MG63 (cell line): Measurements from ENCODE around the gene P2RY11. TPM values are rescaled to one million over a fixed set of nuclear protein-coding genes. Genes with fewer than 3 reads are reported as not detected.

ENCODE experiments used
- DNase-seq: peaks from one replicate; pipeline ENCODE4 v3.0.0-alpha.2; 2020
- H3K27me3 ChIP-seq: fragments of 250-450 bp; sonication (Bioruptor Pico); 2 replicates; pipeline ENCODE4 v1.5.1; 2020; ENCODE audit warnings: mild to moderate bottlenecking, moderate library complexity
- H3K36me3 ChIP-seq: fragments of 250-450 bp; sonication (Bioruptor Pico); 2 replicates; pipeline ENCODE4 v1.5.1; 2020; ENCODE audit warnings: mild to moderate bottlenecking, moderate library complexity
- H3K4me3 ChIP-seq: fragments of 250-450 bp; sonication (Bioruptor Pico); 2 replicates; pipeline ENCODE4 v1.5.1; 2020; ENCODE audit warnings: mild to moderate bottlenecking, moderate library complexity
- H3K9me3 ChIP-seq: fragments of 250-450 bp; sonication (Bioruptor Pico); 2 replicates; pipeline ENCODE4 v1.5.1; 2020; ENCODE audit warnings: mild to moderate bottlenecking, moderate library complexity
- total RNA-seq: library from RNA; depleted of rRNA; stranded (reverse); fragments of >200 nt; shearing (Covaris generic); gene quantifications from 2 replicates; pipeline ENCODE4 v1.2.3, GENCODE V29; 2014; ENCODE audit warnings: low replicate concordance

P2RY11 gene
- total RNA-seq, 1 experiment from 2014 or later, result 5.9 TPM

- H3K36me3 ChIP-seq, result peaks cover 62% of the 10 kb centered on the region
- DNase-seq, result no peak
- H3K4me3 ChIP-seq, result no peak overlapping the region
- no peaks in the 10 kb centered on the region for H3K27me3 ChIP-seq
- no peaks in the 10 kb centered on the region for H3K9me3 ChIP-seq
Observed at GRCh38 chr19:10116866-10117616, 5.5 kb downstream of the P2RY11 start.

- peaks cover 57% of the 10 kb centered on the region for H3K36me3 ChIP-seq
- H3K4me3 ChIP-seq, result peak overlapping the region; percentile 87
- H3K9me3 ChIP-seq, result no peaks in the 10 kb centered on the region
- peak; percentile 39 for DNase-seq
- H3K27me3 ChIP-seq, result no peaks in the 10 kb centered on the region
Observed at GRCh38 chr19:10118960-10119359, 7.5 kb downstream of the P2RY11 start.

GRCh38 chr19:10120538-10121189 is 9.2 kb downstream of the P2RY11 start:
- Histone ChIP-seq H3K9me3 (no peaks in the 10 kb centered on the region), H3K27me3 (no peaks in the 10 kb centered on the region), H3K4me3 (peak overlapping the region; percentile 87), H3K36me3 (peaks cover 56% of the 10 kb centered on the region)
- DNase-seq, result peak; percentile 87

- Histone ChIP-seq H3K27me3 (no peaks in the 10 kb centered on the region), H3K9me3 (no peaks in the 10 kb centered on the region), H3K4me3 (no peak overlapping the region), H3K36me3 (peaks cover 54% of the 10 kb centered on the region)
- peak; percentile 85 for DNase-seq
Observed at GRCh38 chr19:10122045-10122444, 10.6 kb downstream of the P2RY11 start.

DNA sequence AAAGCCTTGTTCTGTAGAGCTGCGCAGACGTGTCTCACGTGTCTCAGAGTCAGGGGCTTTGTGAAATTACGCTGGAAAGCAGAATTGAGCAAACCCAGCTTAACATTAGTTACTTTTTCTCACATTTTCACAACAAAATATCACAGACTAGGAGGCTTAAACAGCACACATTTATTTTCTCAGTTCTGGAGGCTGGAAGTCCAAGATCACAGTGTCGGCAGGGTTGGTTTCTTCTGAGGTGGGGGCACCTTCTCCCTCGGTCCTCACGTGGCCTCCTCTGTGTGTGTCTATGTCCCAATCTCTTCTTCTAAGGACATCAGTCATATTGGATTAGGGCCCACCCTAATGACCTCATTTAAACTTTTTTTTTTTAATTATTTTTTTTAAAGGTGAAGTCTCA is 12.9 kb downstream of the P2RY11 start:
- DNase-seq, result no peak
- Histone ChIP-seq H3K27me3 (no peaks in the 10 kb centered on the region), H3K36me3 (peaks cover 55% of the 10 kb centered on the region), H3K9me3 (no peaks in the 10 kb centered on the region), H3K4me3 (no peak overlapping the region)

- Histone ChIP-seq H3K4me3 (no peak overlapping the region), H3K36me3 (peaks cover 73% of the 10 kb centered on the region), H3K9me3 (no peaks in the 10 kb centered on the region), H3K27me3 (no peaks in the 10 kb centered on the region)
- no peak for DNase-seq
Observed at GRCh38 chr19:10126213-10126639, 14.7 kb downstream of the P2RY11 start.

DNA sequence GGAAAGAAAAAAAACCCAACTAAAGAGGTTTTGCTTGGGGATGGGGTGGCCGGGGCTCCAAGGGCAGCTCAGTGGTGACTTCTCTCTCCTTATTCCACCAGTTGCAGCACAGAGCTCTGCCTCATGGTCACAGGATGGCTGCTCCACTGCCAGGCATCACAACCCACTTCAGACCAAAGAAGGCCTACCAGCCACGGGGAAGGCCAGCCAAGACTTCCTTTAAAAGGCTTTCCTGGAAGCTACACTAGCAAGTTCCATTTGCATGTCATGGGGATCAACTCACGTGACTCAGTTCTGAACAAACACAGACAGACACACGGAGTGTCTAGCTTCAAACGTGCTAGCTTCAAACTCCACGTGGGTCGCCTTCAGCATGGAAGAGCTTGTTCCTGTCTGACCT is 21.4 kb downstream of the P2RY11 start:
- no peaks in the 10 kb centered on the region for H3K9me3 ChIP-seq
- no peak for DNase-seq
- H3K36me3 ChIP-seq, result peaks cover 100% of the 10 kb centered on the region
- no peaks in the 10 kb centered on the region for H3K27me3 ChIP-seq
- H3K4me3 ChIP-seq, result no peak overlapping the region

DNA sequence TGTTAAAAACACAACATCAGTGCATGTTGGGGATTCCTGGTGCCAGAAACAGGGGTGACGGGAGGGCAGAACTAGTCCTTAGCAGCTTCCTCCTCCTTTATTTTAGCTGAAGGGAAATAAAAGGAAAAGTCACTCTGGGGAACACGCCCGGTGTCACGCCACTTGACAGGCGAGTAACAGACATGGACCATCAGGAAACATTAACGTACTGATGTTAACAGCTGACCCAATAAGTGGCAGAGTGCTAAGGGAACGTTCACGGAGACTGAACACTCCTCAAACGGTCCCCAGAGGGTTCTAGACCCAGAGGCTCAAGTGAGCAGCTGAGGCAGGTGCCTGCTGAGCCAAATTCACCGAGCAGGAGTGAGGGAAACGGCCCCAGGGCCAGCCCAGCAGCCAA is 22.1 kb downstream of the P2RY11 start:
- no peaks in the 10 kb centered on the region for H3K9me3 ChIP-seq
- no peaks in the 10 kb centered on the region for H3K27me3 ChIP-seq
- H3K36me3 ChIP-seq, result peaks cover 100% of the 10 kb centered on the region
- H3K4me3 ChIP-seq, result no peak overlapping the region
- DNase-seq, result no peak

DNA sequence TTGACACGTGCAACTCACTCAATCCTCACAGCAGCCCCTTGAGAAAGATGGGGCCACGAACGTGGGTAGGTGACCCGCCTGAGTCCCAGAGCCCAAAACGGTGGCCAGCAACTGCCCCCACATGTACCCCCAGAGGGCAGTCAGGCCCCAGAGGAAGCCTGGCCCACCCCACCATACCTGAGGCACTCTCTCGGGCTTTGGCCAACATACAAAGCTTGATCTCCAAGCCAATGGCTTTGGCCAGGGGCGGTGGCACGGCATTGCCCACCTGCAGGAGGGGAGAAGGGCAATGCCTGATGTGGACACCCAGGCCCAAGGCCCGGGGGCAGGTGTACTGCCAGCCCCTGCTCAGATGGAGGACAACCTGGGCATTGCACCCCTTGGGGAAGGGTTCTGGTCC is 22.5 kb downstream of the P2RY11 start:
- Histone ChIP-seq H3K27me3 (no peaks in the 10 kb centered on the region), H3K9me3 (no peaks in the 10 kb centered on the region), H3K36me3 (peaks cover 100% of the 10 kb centered on the region), H3K4me3 (no peak overlapping the region)
- no peak for DNase-seq

DNA sequence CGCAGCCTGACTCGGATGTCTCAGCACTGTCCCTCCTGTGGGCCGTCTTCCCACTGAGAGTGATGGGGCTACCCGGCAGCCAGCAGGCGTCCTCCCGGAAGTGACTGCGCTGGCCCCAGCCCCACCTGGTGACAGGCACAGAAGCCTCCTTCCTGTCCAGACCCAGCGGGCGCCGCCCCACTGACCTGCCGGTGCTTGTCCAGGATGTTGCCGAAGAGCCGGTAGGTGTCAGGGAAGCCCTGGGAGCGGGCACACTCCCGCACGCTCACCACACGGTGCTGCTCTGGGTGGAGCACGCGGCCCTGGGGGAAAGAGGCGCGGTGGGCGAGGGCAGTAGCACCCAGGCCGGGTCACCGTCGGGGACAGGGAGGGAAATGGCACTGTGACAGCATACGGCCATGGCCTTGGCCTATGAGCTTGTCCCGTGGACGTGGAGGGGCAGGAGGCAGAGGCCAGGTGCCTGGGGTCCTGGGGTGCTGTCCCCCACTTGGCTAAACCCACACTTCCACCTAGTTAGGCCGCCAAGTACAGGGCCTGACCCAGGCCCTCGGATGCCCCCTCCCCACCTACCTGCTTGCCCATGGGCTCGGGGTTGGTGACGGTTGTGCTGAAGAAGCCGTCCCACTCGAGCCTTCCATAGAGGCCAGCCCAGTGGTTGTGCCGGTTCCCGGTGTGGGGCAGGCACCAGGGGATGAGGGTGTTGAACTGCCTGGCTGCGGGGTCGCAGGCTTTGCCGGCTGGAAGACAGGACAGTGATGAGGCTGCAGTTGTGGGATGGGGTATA is 24.2 kb downstream of the P2RY11 start:
- DNase-seq, result no peak
- Histone ChIP-seq H3K9me3 (no peaks in the 10 kb centered on the region), H3K27me3 (no peaks in the 10 kb centered on the region), H3K36me3 (peaks cover 100% of the 10 kb centered on the region), H3K4me3 (no peak overlapping the region)

DNA sequence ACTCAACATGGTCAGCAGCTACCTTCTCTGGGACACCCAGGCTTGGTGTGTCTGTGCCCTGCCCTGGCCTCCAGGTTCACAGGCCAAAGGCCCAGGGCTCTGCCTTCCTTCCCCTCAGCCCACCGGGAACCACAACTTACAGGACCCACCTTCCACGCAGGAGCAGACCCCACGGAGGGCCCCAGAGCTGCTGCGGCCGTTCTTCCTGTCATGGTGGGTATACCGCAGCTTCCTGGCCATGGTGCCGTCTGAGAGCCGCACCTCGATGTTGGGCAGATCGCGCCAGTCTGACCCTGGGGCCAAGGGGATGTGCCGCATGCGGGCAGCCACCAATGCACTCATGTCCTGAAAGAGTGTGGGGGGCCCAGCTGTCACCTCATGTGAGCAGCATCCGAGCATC is 25.4 kb downstream of the P2RY11 start:
- DNase-seq, result no peak
- no peaks in the 10 kb centered on the region for H3K27me3 ChIP-seq
- no peaks in the 10 kb centered on the region for H3K9me3 ChIP-seq
- no peak overlapping the region for H3K4me3 ChIP-seq
- H3K36me3 ChIP-seq, result peaks cover 100% of the 10 kb centered on the region

DNA sequence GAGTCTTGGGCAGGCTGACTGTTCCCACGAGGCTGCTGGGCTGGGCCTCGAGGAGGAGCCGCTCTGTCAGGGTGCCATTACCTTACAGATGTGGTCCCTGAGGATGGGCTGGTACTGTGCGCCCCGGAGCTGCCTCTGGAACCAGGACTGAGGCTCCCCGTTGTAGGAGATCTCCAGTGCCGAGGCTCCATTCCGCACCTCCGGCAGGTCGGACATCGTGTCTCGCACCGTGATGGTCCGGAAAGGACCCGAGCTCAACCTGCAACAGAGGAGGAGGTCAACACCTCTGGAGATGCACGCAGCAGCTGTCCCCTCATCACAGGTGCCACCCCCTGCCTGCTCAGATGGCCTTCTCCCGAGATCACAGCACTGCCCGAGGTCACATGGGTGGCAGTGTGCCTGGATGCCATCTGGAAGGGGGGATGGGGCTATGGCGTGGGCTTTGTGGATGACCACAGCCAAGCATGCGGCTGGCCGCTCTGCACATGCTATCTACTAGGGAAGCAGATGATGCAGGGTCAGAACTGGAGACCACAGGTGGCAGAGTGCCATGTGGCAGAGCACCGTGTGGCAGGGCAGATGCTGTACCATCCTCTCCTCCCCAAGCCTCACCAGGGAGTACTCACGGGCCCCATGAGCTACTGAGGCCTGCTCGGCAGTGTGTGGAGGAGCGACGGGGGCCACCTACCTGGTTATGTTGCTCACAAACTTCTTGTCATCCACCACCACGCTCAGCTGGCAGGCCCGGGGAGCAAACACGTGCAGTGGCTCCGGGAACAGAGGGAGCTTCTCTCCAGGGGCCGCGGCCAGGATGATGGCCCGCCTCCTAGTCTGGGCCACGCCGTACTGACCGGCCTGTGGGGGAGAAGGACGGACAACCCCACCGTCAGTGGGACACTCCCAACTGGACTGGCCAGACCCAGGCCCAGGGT is 26.5 kb downstream of the P2RY11 start:
- DNase-seq, result no peak
- H3K4me3 ChIP-seq, result no peak overlapping the region
- peaks cover 100% of the 10 kb centered on the region for H3K36me3 ChIP-seq

DNA sequence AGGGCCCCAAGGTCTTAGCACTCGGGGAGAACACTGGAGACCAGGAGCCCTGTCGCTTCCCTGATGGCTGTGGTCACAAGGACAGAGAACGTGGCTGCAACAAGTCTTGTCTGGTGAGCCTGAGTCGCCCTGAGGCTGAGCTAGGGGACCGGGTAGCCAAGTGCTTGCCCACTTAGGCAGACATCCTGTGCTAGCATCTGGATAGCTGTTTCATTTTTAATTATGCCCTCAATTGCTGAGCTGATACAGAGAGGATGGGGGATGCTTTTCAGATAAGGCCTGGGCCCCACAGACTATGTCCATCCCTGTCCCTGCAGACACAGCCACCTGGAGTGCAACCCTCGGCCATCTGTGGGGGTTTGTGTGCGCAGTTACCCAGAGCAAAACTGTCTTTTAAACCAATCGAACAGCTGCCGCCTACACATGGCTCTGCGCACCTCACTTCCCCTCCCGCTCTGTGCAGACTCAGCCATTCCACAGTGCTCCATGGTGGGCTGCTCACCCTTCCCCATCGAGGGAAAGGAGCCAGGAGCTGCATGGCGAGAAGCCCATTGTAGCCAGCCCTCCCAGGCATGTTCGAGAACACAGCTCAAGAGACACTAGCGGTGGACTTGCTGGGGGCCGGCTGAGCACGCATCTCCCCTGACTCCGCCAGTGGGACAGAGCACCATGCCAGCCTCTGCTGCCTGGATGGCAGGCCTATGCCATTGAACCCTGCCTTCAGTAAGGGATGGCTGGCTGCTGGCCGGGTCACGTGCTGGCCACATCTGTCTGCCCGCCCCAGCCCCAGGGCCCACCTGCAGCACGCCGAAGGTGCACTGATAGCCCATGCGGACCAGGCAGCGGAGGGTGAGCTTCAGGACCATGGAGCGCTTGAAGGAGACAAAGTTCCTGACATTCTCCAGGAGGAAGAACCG is 27.6 kb downstream of the P2RY11 start:
- no peaks in the 10 kb centered on the region for H3K27me3 ChIP-seq
- H3K9me3 ChIP-seq, result no peaks in the 10 kb centered on the region
- no peak overlapping the region for H3K4me3 ChIP-seq
- peaks cover 100% of the 10 kb centered on the region for H3K36me3 ChIP-seq
- DNase-seq, result no peak

More for the DNA sequence above, 26.5 kb downstream of the P2RY11 start:
- H3K27me3 ChIP-seq, result no peaks in the 10 kb centered on the region
- no peaks in the 10 kb centered on the region for H3K9me3 ChIP-seq

GRCh38 chr19:10139952-10140351 is 28.5 kb downstream of the P2RY11 start:
- Histone ChIP-seq H3K4me3 (no peak overlapping the region), H3K27me3 (no peaks in the 10 kb centered on the region), H3K9me3 (no peaks in the 10 kb centered on the region), H3K36me3 (peaks cover 100% of the 10 kb centered on the region)
- DNase-seq, result no peak

GRCh38 chr19:10141479-10141878 is 30.0 kb downstream of the P2RY11 start:
- H3K36me3 ChIP-seq, result peaks cover 100% of the 10 kb centered on the region
- H3K9me3 ChIP-seq, result no peaks in the 10 kb centered on the region
- H3K4me3 ChIP-seq, result no peak overlapping the region
- no peak for DNase-seq
- no peaks in the 10 kb centered on the region for H3K27me3 ChIP-seq
